Stimulated activated CD4-positive, alpha-beta T cell treated with anti-CD3 and anti-CD28 coated beads, Interleukin-2, amount 100 ng/mL, for 4 hours (primary cell): Measurements from ENCODE around the gene GPC5.
"Not testable (repeated sequence)": the region's sequence is repeated elsewhere in the genome, so short reads cannot be mapped to it uniquely, and the experiment has no call there.

ENCODE experiments used
- DNase-seq: peaks from one replicate; pipeline ENCODE4 v3.0.0-alpha.2; 2020; ENCODE audit warnings: low read depth

Gene GPC5

GRCh38 chr13:91369441-91369831 is 29.0 kb upstream of the GPC5 start:
- DNase-seq = no peak

GRCh38 chr13:91370501-91370900 is 27.9 kb upstream of the GPC5 start:
- DNase-seq = no peak

GRCh38 chr13:91372911-91373310 is 25.5 kb upstream of the GPC5 start:
- DNase-seq = no peak

- no peak for DNase-seq
Observed at GRCh38 chr13:91375116-91375729, 23.2 kb upstream of the GPC5 start.

GRCh38 chr13:91381371-91381770 is 17.1 kb upstream of the GPC5 start:
- DNase-seq = no peak

GRCh38 chr13:91383836-91384235 is 14.6 kb upstream of the GPC5 start:
- DNase-seq = no peak

GRCh38 chr13:91384896-91385295 is 13.5 kb upstream of the GPC5 start:
- DNase-seq = no peak

- DNase-seq = no peak
Observed at GRCh38 chr13:91389186-91389585, 9.2 kb upstream of the GPC5 start.

GRCh38 chr13:91397595-91397994 is 826 bp upstream of the GPC5 start:
- no peak for DNase-seq

GRCh38 chr13:91399189-91400062 is 1.0 kb downstream of the GPC5 start:
- DNase-seq = no peak

GRCh38 chr13:91400063-91400399 is 1.6 kb downstream of the GPC5 start:
- DNase-seq = no peak

GRCh38 chr13:91400671-91401070 is 2.2 kb downstream of the GPC5 start:
- DNase-seq = no peak

- no peak for DNase-seq
Observed at GRCh38 chr13:91401920-91402319, 3.5 kb downstream of the GPC5 start.

GRCh38 chr13:91405240-91405639 is 6.8 kb downstream of the GPC5 start:
- no peak for DNase-seq

- no peak for DNase-seq
Observed at GRCh38 chr13:91406619-91407018, 8.2 kb downstream of the GPC5 start.

- DNase-seq = no peak
Observed at GRCh38 chr13:91408971-91409370, 10.6 kb downstream of the GPC5 start.

GRCh38 chr13:91416579-91416978 is 18.2 kb downstream of the GPC5 start:
- DNase-seq = not testable (repeated sequence)

- no peak for DNase-seq
Observed at GRCh38 chr13:91417660-91418325, 19.4 kb downstream of the GPC5 start.

- no peak for DNase-seq
Observed at GRCh38 chr13:91426913-91427312, 28.5 kb downstream of the GPC5 start.

GRCh38 chr13:91438674-91439073 is 40.3 kb downstream of the GPC5 start:
- not testable (repeated sequence) for DNase-seq

GRCh38 chr13:91450913-91451312 is 52.5 kb downstream of the GPC5 start:
- no peak for DNase-seq

GRCh38 chr13:91454666-91455065 is 56.2 kb downstream of the GPC5 start:
- DNase-seq = no peak

GRCh38 chr13:91456837-91457236 is 58.4 kb downstream of the GPC5 start:
- no peak for DNase-seq
